ENCODE results near the gene FASLG. TPM values are rescaled to one million over a fixed set of nuclear protein-coding genes. Genes with fewer than 3 reads are reported as not detected.

FASLG gene
- polyA plus RNA-seq, 3 donors, result not detected

DNA sequence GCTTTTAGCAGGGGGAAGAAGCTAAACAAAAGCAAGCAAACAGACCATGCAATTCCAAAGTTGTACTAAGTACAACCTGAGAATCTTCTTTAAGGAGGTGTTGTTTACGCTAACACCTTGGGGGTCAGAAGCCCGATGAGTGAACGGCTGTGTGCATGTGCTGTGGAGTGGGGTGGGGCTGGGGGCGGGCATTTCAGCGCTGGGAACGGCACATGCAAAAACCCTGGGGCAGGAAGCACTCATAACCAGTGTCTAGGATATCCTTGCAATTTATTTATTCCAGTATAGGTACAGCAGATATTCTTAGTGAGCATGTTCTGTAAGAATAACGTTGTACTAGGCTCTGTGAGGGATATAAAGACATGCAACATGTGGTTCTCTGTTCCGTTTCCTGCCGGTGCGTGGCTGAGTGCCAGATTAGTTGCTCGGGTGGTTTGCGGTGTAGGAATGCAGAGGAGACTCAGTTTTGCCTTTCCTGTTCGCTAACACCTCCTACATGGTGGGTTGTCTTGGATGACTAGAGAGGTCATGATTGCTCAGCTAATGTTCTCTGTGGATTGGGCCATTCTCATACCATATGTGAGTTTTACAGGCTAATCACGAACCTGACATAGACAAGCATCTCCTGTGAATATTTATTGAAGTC lies 3.7 kb downstream of the FASLG start:
- Mint-ChIP-seq H3K36me3 (peaks cover 0 to 3% of the 10 kb centered on the region in 2 donors), H3K27me3 (ENCODE audit: low read depth in 3 of 3) (peaks cover 0 to 2% (median 0%) of the 10 kb centered on the region in 3 donors), H3K27ac (peak overlapping the region in 2 of 7 donors; percentile 19 to 37), H3K4me1 (peaks cover 23% of the 10 kb centered on the region), H3K9me3 (peaks cover 0 to 5% (median 0%) of the 10 kb centered on the region in 7 donors), H3K4me3 (peak overlapping the region; percentile 21 to 73)
- Histone ChIP-seq H3K4me3 (replicated peaks in 1 of 3; ENCODE audit: low read depth in 2 of 3, low read length in 3 of 3) (peak overlapping the region in 1 of 3 experiments; percentile 12), H3K9ac (ENCODE audit: insufficient read depth, low read length, poor library complexity, severe bottlenecking) (no peak overlapping the region), H3K36me3 (replicated peaks in 1 of 2; ENCODE audit: control insufficient read depth in 1 of 2, insufficient read depth in 2 of 2, low read length in 2 of 2) (no peaks in the 10 kb centered on the region), H3K27me3 (ENCODE audit: control insufficient read depth in 2 of 2, insufficient read depth in 2 of 2, low read length in 2 of 2) (no peaks in the 10 kb centered on the region), H3K4me1 (ENCODE audit: control insufficient read depth in 1 of 2, insufficient read depth in 2 of 2, low read length in 2 of 2) (peaks cover 12 to 14% of the 10 kb centered on the region in 2 donors), H3K79me2 (ENCODE audit: insufficient read depth, low read length) (no peaks in the 10 kb centered on the region), H4K20me1 (ENCODE audit: insufficient read depth, low read length) (no peaks in the 10 kb centered on the region), H2AFZ (ENCODE audit: insufficient read depth, low read depth, low read length, poor library complexity, severe bottlenecking) (no peak overlapping the region), H3K9me3 (replicated peaks in 1 of 2; ENCODE audit: control insufficient read depth in 1 of 2, insufficient read depth in 1 of 2, low read length in 2 of 2) (no peaks in the 10 kb centered on the region), H3K27ac (ENCODE audit: low read depth in 1 of 2, low read length in 2 of 2) (no peak overlapping the region), H3K4me2 (replicated peaks; ENCODE audit: extremely low read depth, low read length, poor library complexity, severe bottlenecking) (peak overlapping the region; percentile 28)
- WGBS (ENCODE audit: insufficient coverage), result 35% methylated on average over 3 of the region's 14 CpGs
- peak; percentile 53 to 66 (median 59) for DNase-seq
- intact Hi-C loops (cut with micrococcal nuclease), result no loop called here
- TF ChIP-seq, protein P1, sequence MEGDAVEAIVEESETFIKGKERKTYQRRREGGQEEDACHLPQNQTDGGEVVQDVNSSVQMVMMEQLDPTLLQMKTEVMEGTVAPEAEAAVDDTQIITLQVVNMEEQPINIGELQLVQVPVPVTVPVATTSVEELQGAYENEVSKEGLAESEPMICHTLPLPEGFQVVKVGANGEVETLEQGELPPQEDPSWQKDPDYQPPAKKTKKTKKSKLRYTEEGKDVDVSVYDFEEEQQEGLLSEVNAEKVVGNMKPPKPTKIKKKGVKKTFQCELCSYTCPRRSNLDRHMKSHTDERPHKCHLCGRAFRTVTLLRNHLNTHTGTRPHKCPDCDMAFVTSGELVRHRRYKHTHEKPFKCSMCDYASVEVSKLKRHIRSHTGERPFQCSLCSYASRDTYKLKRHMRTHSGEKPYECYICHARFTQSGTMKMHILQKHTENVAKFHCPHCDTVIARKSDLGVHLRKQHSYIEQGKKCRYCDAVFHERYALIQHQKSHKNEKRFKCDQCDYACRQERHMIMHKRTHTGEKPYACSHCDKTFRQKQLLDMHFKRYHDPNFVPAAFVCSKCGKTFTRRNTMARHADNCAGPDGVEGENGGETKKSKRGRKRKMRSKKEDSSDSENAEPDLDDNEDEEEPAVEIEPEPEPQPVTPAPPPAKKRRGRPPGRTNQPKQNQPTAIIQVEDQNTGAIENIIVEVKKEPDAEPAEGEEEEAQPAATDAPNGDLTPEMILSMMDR (IDR thresholded peaks at IDR 0.05), result no peak

DNA sequence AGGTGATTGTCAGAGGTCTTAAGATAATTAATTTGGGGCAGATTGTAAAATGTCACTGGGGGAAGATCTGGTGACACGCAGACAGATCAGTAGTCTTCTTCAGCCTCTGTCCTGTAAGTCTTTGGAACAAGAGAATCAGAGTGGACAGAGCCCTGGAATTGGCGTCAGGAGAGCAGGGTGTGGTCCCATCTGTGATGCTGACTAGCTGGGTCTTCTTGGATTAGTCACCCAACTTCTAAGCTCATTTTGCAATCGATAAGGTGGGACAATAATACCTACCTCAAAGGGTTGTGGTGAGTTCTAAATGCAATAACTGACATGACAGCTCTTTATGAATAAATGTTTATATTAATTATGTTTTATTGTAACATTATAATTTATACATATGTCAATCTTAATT lies 4.8 kb downstream of the FASLG start:
- peak in 1 of 3 donors; percentile 13 for DNase-seq
- Histone ChIP-seq H3K9ac (ENCODE audit: insufficient read depth, low read length, poor library complexity, severe bottlenecking) (no peak overlapping the region), H2AFZ (ENCODE audit: insufficient read depth, low read depth, low read length, poor library complexity, severe bottlenecking) (no peak overlapping the region), H4K20me1 (ENCODE audit: insufficient read depth, low read length) (no peaks in the 10 kb centered on the region), H3K4me1 (ENCODE audit: control insufficient read depth in 1 of 2, insufficient read depth in 2 of 2, low read length in 2 of 2) (peaks cover 12 to 14% of the 10 kb centered on the region in 2 donors), H3K36me3 (replicated peaks in 1 of 2; ENCODE audit: control insufficient read depth in 1 of 2, insufficient read depth in 2 of 2, low read length in 2 of 2) (no peaks in the 10 kb centered on the region), H3K4me3 (replicated peaks in 1 of 3; ENCODE audit: low read depth in 2 of 3, low read length in 3 of 3) (no peak overlapping the region), H3K9me3 (replicated peaks in 1 of 2; ENCODE audit: control insufficient read depth in 1 of 2, insufficient read depth in 1 of 2, low read length in 2 of 2) (no peaks in the 10 kb centered on the region), H3K79me2 (ENCODE audit: insufficient read depth, low read length) (no peaks in the 10 kb centered on the region), H3K27ac (ENCODE audit: low read depth in 1 of 2, low read length in 2 of 2) (no peak overlapping the region), H3K27me3 (ENCODE audit: control insufficient read depth in 2 of 2, insufficient read depth in 2 of 2, low read length in 2 of 2) (no peaks in the 10 kb centered on the region), H3K4me2 (replicated peaks; ENCODE audit: extremely low read depth, low read length, poor library complexity, severe bottlenecking) (no peak overlapping the region)
- intact Hi-C loops (cut with micrococcal nuclease), result no loop called here
- Mint-ChIP-seq H3K27ac (no peak overlapping the region), H3K36me3 (peaks cover 0 to 3% of the 10 kb centered on the region in 2 donors), H3K4me1 (peaks cover 23% of the 10 kb centered on the region), H3K4me3 (peak overlapping the region in 1 of 2 donors; percentile 8), H3K27me3 (ENCODE audit: low read depth in 3 of 3) (peaks cover 0 to 2% (median 0%) of the 10 kb centered on the region in 3 donors), H3K9me3 (peaks cover 0 to 5% (median 0%) of the 10 kb centered on the region in 7 donors)
- TF ChIP-seq, protein P1 (IDR thresholded peaks at IDR 0.05), result no peak
- 86% methylated on average over 1 of the region's 3 CpGs for WGBS (ENCODE audit: insufficient coverage)
